UCSD-AML1 (cell line): Measurements from ENCODE around the gene CEP164.
"Not testable (repeated sequence)": the region's sequence is repeated elsewhere in the genome, so short reads cannot be mapped to it uniquely, and the experiment has no call there.

Source experiments
- DNase-seq: peaks from one replicate; lab custom pipeline; 2025; ENCODE audit not compliant: unreplicated experiment; lab: John Stamatoyannopoulos, UW

CEP164 gene

GRCh38 chr11:117392001-117392690 is 64.5 kb downstream of the CEP164 start:
- DNase-seq = no peak

- no peak for DNase-seq
These were observed 65.3 kb downstream of the CEP164 start for GRCh38 chr11:117392979-117393378.

- no peak for DNase-seq
These were observed 66.7 kb downstream of the CEP164 start for GRCh38 chr11:117394221-117394925.

GRCh38 chr11:117395476-117395875 is 67.8 kb downstream of the CEP164 start:
- DNase-seq = no peak

- no peak for DNase-seq
These were observed 69.3 kb downstream of the CEP164 start for GRCh38 chr11:117396970-117397369.

- DNase-seq = not testable (repeated sequence)
These were observed 71.0 kb downstream of the CEP164 start for GRCh38 chr11:117398618-117399017.

- DNase-seq = not testable (repeated sequence)
These were observed 71.6 kb downstream of the CEP164 start for GRCh38 chr11:117399100-117399840.

GRCh38 chr11:117405898-117406297 is 78.2 kb downstream of the CEP164 start:
- DNase-seq = not testable (repeated sequence)

GRCh38 chr11:117407016-117407415 is 79.4 kb downstream of the CEP164 start:
- DNase-seq = no peak

GRCh38 chr11:117408356-117408755 is 80.7 kb downstream of the CEP164 start:
- no peak for DNase-seq

- DNase-seq = no peak
These were observed 81.9 kb downstream of the CEP164 start for GRCh38 chr11:117409511-117409910.

GRCh38 chr11:117410238-117410637 is 82.6 kb downstream of the CEP164 start:
- no peak for DNase-seq

- no peak for DNase-seq
These were observed 83.4 kb downstream of the CEP164 start for GRCh38 chr11:117410861-117411710.

- no peak for DNase-seq
These were observed 84.1 kb downstream of the CEP164 start for GRCh38 chr11:117411736-117412135.

GRCh38 chr11:117412176-117412575 is 84.5 kb downstream of the CEP164 start:
- no peak for DNase-seq

- DNase-seq = no peak
These were observed 85.1 kb downstream of the CEP164 start for GRCh38 chr11:117412653-117413275.

GRCh38 chr11:117413616-117414015 is 86.0 kb downstream of the CEP164 start:
- DNase-seq = no peak

GRCh38 chr11:117414724-117415123 is 87.1 kb downstream of the CEP164 start:
- DNase-seq = no peak

- DNase-seq = no peak
These were observed 87.8 kb downstream of the CEP164 start for GRCh38 chr11:117415358-117415896.

GRCh38 chr11:117417342-117417741 is 89.7 kb downstream of the CEP164 start:
- no peak for DNase-seq
